ENCODE data around the gene ARHGEF1.

Gene ARHGEF1

GRCh38 chr19:41851456-41851855, 31.5 kb upstream of the ARHGEF1 start:
- Histone ChIP-seq H3K36me3 (ENCODE audit: control insufficient read depth in 2 of 2, insufficient read depth in 1 of 2, low read length in 2 of 2) (no peaks in the 10 kb centered on the region), H3K4me1 (ENCODE audit: control insufficient read depth, insufficient read depth, low read length) (no peaks in the 10 kb centered on the region), H3K9me3 (ENCODE audit: control insufficient read depth, insufficient read depth, low read depth, low read length) (no peaks in the 10 kb centered on the region), H3K27ac (ENCODE audit: extremely low read depth, low read depth, low read length) (no peak overlapping the region), H3K4me3 (ENCODE audit: low read depth, low read length) (no peak overlapping the region)
- ChIA-PET POLR2A (interaction anchor here (2.9 to 5.5 kb wide), 2 partner anchors 9 to 14 kb away, joined by 9 to 54 read pairs; partner anchors contain the start of gene RPS19), CTCF (interaction anchor here (0.5 to 4.7 kb wide), 6 partner anchors 8 to 56 kb away, joined by 3 to 49 read pairs (median 5); no protein-coding TSS in a partner anchor)
- no peak for TF ChIP-seq ZNF214 (tag by site-specific recombination; IDR thresholded peaks at IDR 0.05; ENCODE audit: borderline replicate concordance)

GRCh38 chr19:41853344-41853743, 29.6 kb upstream of the ARHGEF1 start:
- TF ChIP-seq ZNF221 (tag by site-specific recombination; IDR thresholded peaks at IDR 0.05; ENCODE audit: borderline replicate concordance), result no peak
- TF ChIP-seq ZNF544 (tag by site-specific recombination; IDR thresholded peaks at IDR 0.05), result no peak
- TF ChIP-seq ZNF140 (tag by site-specific recombination; IDR thresholded peaks at IDR 0.05), result no peak
- TF ChIP-seq ZNF146 (tag by site-specific recombination; IDR thresholded peaks at IDR 0.05), result no peak
- TF ChIP-seq SP7 (tag by site-specific recombination; IDR thresholded peaks at IDR 0.05), result no peak
- TF ChIP-seq, protein P1, sequence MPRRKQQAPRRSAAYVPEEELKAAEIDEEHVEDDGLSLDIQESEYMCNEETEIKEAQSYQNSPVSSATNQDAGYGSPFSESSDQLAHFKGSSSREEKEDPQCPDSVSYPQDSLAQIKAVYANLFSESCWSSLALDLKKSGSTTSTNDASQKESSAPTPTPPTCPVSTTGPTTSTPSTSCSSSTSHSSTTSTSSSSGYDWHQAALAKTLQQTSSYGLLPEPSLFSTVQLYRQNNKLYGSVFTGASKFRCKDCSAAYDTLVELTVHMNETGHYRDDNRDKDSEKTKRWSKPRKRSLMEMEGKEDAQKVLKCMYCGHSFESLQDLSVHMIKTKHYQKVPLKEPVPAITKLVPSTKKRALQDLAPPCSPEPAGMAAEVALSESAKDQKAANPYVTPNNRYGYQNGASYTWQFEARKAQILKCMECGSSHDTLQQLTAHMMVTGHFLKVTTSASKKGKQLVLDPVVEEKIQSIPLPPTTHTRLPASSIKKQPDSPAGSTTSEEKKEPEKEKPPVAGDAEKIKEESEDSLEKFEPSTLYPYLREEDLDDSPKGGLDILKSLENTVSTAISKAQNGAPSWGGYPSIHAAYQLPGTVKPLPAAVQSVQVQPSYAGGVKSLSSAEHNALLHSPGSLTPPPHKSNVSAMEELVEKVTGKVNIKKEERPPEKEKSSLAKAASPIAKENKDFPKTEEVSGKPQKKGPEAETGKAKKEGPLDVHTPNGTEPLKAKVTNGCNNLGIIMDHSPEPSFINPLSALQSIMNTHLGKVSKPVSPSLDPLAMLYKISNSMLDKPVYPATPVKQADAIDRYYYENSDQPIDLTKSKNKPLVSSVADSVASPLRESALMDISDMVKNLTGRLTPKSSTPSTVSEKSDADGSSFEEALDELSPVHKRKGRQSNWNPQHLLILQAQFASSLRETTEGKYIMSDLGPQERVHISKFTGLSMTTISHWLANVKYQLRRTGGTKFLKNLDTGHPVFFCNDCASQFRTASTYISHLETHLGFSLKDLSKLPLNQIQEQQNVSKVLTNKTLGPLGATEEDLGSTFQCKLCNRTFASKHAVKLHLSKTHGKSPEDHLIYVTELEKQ (tag by site-specific recombination; IDR thresholded peaks at IDR 0.05; ENCODE audit: borderline replicate concordance), result no peak
- TF ChIP-seq ZBTB10 (tag by site-specific recombination; IDR thresholded peaks at IDR 0.05), result no peak
- TF ChIP-seq ZNF473 (tag by site-specific recombination; IDR thresholded peaks at IDR 0.05), result no peak
- no peak for TF ChIP-seq ZNF37A (tag by site-specific recombination; IDR thresholded peaks at IDR 0.05)
- no peak for TF ChIP-seq ZBTB20 (tag by site-specific recombination; IDR thresholded peaks at IDR 0.05)
- TF ChIP-seq KLF7 (tag by site-specific recombination; IDR thresholded peaks at IDR 0.05; ENCODE audit: borderline replicate concordance), result no peak
- TF ChIP-seq ZNF560 (tag by site-specific recombination; IDR thresholded peaks at IDR 0.05; ENCODE audit: borderline replicate concordance), result no peak
- TF ChIP-seq, protein P2, sequence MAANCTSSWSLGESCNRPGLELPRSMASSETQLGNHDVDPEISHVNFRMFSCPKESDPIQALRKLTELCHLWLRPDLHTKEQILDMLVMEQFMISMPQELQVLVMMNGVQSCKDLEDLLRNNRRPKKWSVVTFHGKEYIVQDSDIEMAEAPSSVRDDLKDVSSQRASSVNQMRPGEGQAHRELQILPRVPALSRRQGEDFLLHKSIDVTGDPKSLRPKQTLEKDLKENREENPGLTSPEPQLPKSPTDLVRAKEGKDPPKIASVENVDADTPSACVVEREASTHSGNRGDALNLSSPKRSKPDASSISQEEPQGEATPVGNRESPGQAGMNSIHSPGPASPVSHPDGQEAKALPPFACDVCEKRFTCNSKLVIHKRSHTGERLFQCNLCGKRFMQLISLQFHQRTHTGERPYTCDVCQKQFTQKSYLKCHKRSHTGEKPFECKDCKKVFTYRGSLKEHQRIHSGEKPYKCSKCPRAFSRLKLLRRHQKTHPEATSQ (tag by site-specific recombination; IDR thresholded peaks at IDR 0.05), result no peak
- TF ChIP-seq, protein P3, sequence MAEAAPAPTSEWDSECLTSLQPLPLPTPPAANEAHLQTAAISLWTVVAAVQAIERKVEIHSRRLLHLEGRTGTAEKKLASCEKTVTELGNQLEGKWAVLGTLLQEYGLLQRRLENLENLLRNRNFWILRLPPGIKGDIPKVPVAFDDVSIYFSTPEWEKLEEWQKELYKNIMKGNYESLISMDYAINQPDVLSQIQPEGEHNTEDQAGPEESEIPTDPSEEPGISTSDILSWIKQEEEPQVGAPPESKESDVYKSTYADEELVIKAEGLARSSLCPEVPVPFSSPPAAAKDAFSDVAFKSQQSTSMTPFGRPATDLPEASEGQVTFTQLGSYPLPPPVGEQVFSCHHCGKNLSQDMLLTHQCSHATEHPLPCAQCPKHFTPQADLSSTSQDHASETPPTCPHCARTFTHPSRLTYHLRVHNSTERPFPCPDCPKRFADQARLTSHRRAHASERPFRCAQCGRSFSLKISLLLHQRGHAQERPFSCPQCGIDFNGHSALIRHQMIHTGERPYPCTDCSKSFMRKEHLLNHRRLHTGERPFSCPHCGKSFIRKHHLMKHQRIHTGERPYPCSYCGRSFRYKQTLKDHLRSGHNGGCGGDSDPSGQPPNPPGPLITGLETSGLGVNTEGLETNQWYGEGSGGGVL (tag by site-specific recombination; IDR thresholded peaks at IDR 0.05), result no peak
- Histone ChIP-seq H3K27ac (ENCODE audit: extremely low read depth, low read depth, low read length) (no peak overlapping the region), H3K4me3 (ENCODE audit: low read depth, low read length) (no peak overlapping the region), H3K36me3 (ENCODE audit: control insufficient read depth in 2 of 2, insufficient read depth in 1 of 2, low read length in 2 of 2) (no peaks in the 10 kb centered on the region), H3K4me1 (ENCODE audit: control insufficient read depth, insufficient read depth, low read length) (no peaks in the 10 kb centered on the region), H3K9me3 (ENCODE audit: control insufficient read depth, insufficient read depth, low read depth, low read length) (no peaks in the 10 kb centered on the region)
- CTCF ChIA-PET, result interaction anchor here (0.6 to 4.7 kb wide), 6 partner anchors 17 to 1692 kb away, joined by 3 to 49 read pairs (median 6); no protein-coding TSS in a partner anchor
- POLR2A ChIA-PET, result interaction anchor here (2.9 kb wide), 1 partner anchor 13 kb away, joined by 9 read pairs; no protein-coding TSS in a partner anchor
